ENCODE measurements around the gene FARP1.

GRCh38 chr13:98215508-98215907 is 72.6 kb downstream of the FARP1 start:
- TF ChIP-seq CTCF (IDR thresholded peaks at IDR 0.05) (no peak), POLR2A (IDR thresholded peaks at IDR 0.05) (no peak)
